H1 (cell line): ENCODE measurements around the gene THTPA. TPM values are rescaled to one million over a fixed set of nuclear protein-coding genes. Genes with fewer than 3 reads are reported as not detected.
A peak's percentile ranks its signal among the peaks of the same experiment; 100 is the strongest.

Source experiments
- CTCF ChIA-PET: fragments of 300-600 bp; sonication (Branson Sonifier 250); formaldehyde crosslinking; loops from one replicate; lab custom pipeline; 2021; ENCODE audit not compliant: partially characterized antibody; lab: Charles Lee
- POLR2A ChIA-PET: fragments of 300-600 bp; sonication (Branson Sonifier 250); formaldehyde crosslinking; loops from one replicate; lab custom pipeline; 2021; ENCODE audit warnings: inconsistent platforms; ENCODE audit not compliant: partially characterized antibody; lab: Charles Lee
- DNase-seq, 2 experiments: peaks; one replicate each; pipeline versions ENCODE4 v3.0.0 to v3.0.0-alpha.2; 2010 to 2022; ENCODE audit warnings: low spot score in 2 of 2, low read depth in 1 of 2, mixed read lengths in 1 of 2
- FAIRE-seq: peaks from 2 replicates; lab custom pipeline; 2011; peaks lifted over from hg19 to GRCh38; lab: Jason Lieb, UNC
- H2AFZ ChIP-seq: 2 replicates; pipeline ENCODE4 v1.8.1; 2012; ENCODE audit warnings: low read length, inconsistent platforms
- H2AK5ac ChIP-seq: 2 replicates; pipeline ENCODE4 v1.6.1; 2013; ENCODE audit warnings: low read depth, low read length
- H2BK120ac ChIP-seq: replicated peaks from 2 replicates; pipeline ENCODE3; 2013; ENCODE audit warnings: low read depth, low read length, inconsistent platforms
- H2BK12ac ChIP-seq: 2 replicates; pipeline ENCODE4 v1.6.1; 2013; ENCODE audit warnings: low read depth, low read length
- H2BK15ac ChIP-seq: 2 replicates; pipeline ENCODE4 v1.6.1; 2013; ENCODE audit warnings: low read length
- H2BK20ac ChIP-seq: 2 replicates; pipeline ENCODE4 v1.6.1; 2013; ENCODE audit warnings: low read length
- H2BK5ac ChIP-seq: 2 replicates; pipeline ENCODE4 v1.6.1; 2013; ENCODE audit warnings: low read depth, low read length
- H3K14ac ChIP-seq: 2 replicates; pipeline ENCODE4 v1.6.1; 2013; ENCODE audit warnings: inconsistent platforms; ENCODE audit not compliant: insufficient read length
- H3K18ac ChIP-seq: 2 replicates; pipeline ENCODE4 v1.6.1; 2013; ENCODE audit warnings: low read length; ENCODE audit errors: extremely low read depth
- H3K23ac ChIP-seq: 2 replicates; pipeline ENCODE4 v1.6.1; 2013; ENCODE audit warnings: inconsistent platforms; ENCODE audit not compliant: insufficient read length
- H3K23me2 ChIP-seq: 2 replicates; pipeline ENCODE4 v1.6.1; 2013; ENCODE audit warnings: low read depth, low read length
- H3K27ac ChIP-seq: 2 replicates; pipeline ENCODE4 v1.6.1; 2011; ENCODE audit warnings: low read depth, low read length, inconsistent platforms
- H3K27me3 ChIP-seq, 4 experiments: replicated peaks in 1 of 4; 1 replicate in 1 of 4; 2 replicates in 3 of 4; pipeline versions ENCODE4 v1.6.1 to v1.8.1; 2011 to 2013; ENCODE audit warnings: low read length in 3 of 4, mild to moderate bottlenecking in 3 of 4, inconsistent platforms in 2 of 4, mixed read lengths in 2 of 4, moderate library complexity in 1 of 4; ENCODE audit not compliant: control insufficient read depth in 3 of 4, insufficient read depth in 3 of 4; ENCODE audit errors: extremely low read depth in 1 of 4
- H3K36me3 ChIP-seq, 4 experiments: 2 replicates each; pipeline versions ENCODE4 v1.6.1 to v1.8.1; 2011 to 2013; ENCODE audit warnings: mild to moderate bottlenecking in 4 of 4, low read length in 3 of 4, moderate library complexity in 2 of 4, control low read depth in 1 of 4, inconsistent platforms in 1 of 4; ENCODE audit not compliant: insufficient read depth in 4 of 4, control insufficient read depth in 2 of 4
- H3K4ac ChIP-seq: replicated peaks from 2 replicates; pipeline ENCODE3; 2013; ENCODE audit warnings: low read length, low read depth, mixed read lengths, inconsistent platforms; ENCODE audit not compliant: insufficient read length
- H3K4me1 ChIP-seq, 4 experiments: replicated peaks in 1 of 4; 1 replicate in 1 of 4; 2 replicates in 3 of 4; pipeline versions ENCODE4 v1.6.1 to v1.8.1; 2011 to 2013; ENCODE audit warnings: low read length in 3 of 4, inconsistent platforms in 2 of 4, mixed read lengths in 1 of 4; ENCODE audit not compliant: insufficient read depth in 4 of 4, control insufficient read depth in 3 of 4
- H3K4me2 ChIP-seq, 2 experiments: 2 replicates each; pipeline versions ENCODE4 v1.6.1 to v1.8.1; 2011 to 2013; ENCODE audit warnings: low read depth in 2 of 2, low read length in 2 of 2, control low read depth in 1 of 2, inconsistent platforms in 1 of 2, mild to moderate bottlenecking in 1 of 2; ENCODE audit not compliant: insufficient read depth in 1 of 2
- H3K4me3 ChIP-seq, 4 experiments: fragments of 200-600, 300-600 bp in 1 of 4; sonication (generic), shearing (Covaris generic), sonication (Bioruptor Twin) in 1 of 4; 2 replicates each; pipeline versions ENCODE4 v1.5.1 to v1.8.1; 2011 to 2016; ENCODE audit warnings: low read length in 4 of 4, low read depth in 3 of 4, control low read depth in 2 of 4, inconsistent platforms in 2 of 4, mild to moderate bottlenecking in 2 of 4, mixed read lengths in 1 of 4, moderate library complexity in 1 of 4; ENCODE audit not compliant: insufficient read depth in 2 of 4; ENCODE audit errors: extremely low read depth in 1 of 4
- H3K56ac ChIP-seq: replicated peaks from 2 replicates; pipeline ENCODE3; 2013; ENCODE audit warnings: low read depth, mild to moderate bottlenecking, mixed read lengths, low read length, inconsistent platforms; ENCODE audit not compliant: insufficient read length
- H3K79me1 ChIP-seq: 2 replicates; pipeline ENCODE4 v1.6.1; 2013; ENCODE audit warnings: low read depth, low read length, control low read depth
- H3K79me2 ChIP-seq, 2 experiments: 2 replicates each; pipeline versions ENCODE4 v1.6.1 to v1.8.1; 2012 to 2013; ENCODE audit warnings: low read length in 2 of 2, mild to moderate bottlenecking in 2 of 2, inconsistent platforms in 1 of 2; ENCODE audit not compliant: insufficient read depth in 2 of 2, control insufficient read depth in 1 of 2
- H3K9ac ChIP-seq, 4 experiments: replicated peaks in 1 of 4; 1 replicate in 1 of 4; 2 replicates in 3 of 4; pipeline versions ENCODE4 v1.6.1 to v1.8.1; 2011 to 2013; ENCODE audit warnings: low read depth in 3 of 4, low read length in 3 of 4, control low read depth in 2 of 4, mild to moderate bottlenecking in 2 of 4, moderate library complexity in 2 of 4, inconsistent platforms in 1 of 4; ENCODE audit errors: extremely low read depth in 1 of 4
- H3K9me3 ChIP-seq, 2 experiments: 2 replicates each; pipeline versions ENCODE4 v1.6.1 to v1.8.1; 2012 to 2013; ENCODE audit warnings: mild to moderate bottlenecking in 2 of 2, moderate library complexity in 2 of 2, control low read depth in 1 of 2, inconsistent platforms in 1 of 2, low read depth in 1 of 2, low read length in 1 of 2, mixed read lengths in 1 of 2; ENCODE audit not compliant: insufficient read depth in 2 of 2
- H4K20me1 ChIP-seq, 2 experiments: replicated peaks in 1 of 2; 2 replicates each; pipeline versions ENCODE3 to v1.8.1; 2011 to 2013; ENCODE audit warnings: inconsistent platforms in 2 of 2, low read length in 2 of 2, mild to moderate bottlenecking in 1 of 2; ENCODE audit not compliant: insufficient read depth in 2 of 2, control insufficient read depth in 1 of 2
- H4K5ac ChIP-seq: 2 replicates; pipeline ENCODE4 v1.6.1; 2013; ENCODE audit warnings: low read length, low read depth, mixed read lengths, inconsistent platforms; ENCODE audit not compliant: insufficient read length
- H4K8ac ChIP-seq: 2 replicates; pipeline ENCODE4 v1.8.0; 2013; ENCODE audit warnings: mild to moderate bottlenecking, moderate library complexity, low read length, inconsistent platforms; ENCODE audit not compliant: insufficient read depth; ENCODE audit errors: extremely low read depth
- H4K91ac ChIP-seq: replicated peaks from 2 replicates; pipeline ENCODE3; 2013; ENCODE audit warnings: low read length, mixed read lengths, inconsistent platforms; ENCODE audit not compliant: insufficient read length
- CEBPB ChIP-seq: IDR thresholded peaks from 2 replicates; pipeline ENCODE4 v1.6.1; 2012; ENCODE audit warnings: low read depth, low read length
- CHD2 ChIP-seq: IDR thresholded peaks from 2 replicates; pipeline ENCODE4 v1.6.1; 2012; ENCODE audit warnings: low read length, improper control_type of control experiment
- E2F6 ChIP-seq: IDR thresholded peaks from 2 replicates; pipeline ENCODE4 v1.6.1; 2012; ENCODE audit warnings: inconsistent platforms
- GTF2F1 ChIP-seq: IDR thresholded peaks from 2 replicates; pipeline ENCODE4 v1.6.1; 2012; ENCODE audit warnings: low read depth, low read length, improper control_type of control experiment, borderline replicate concordance
- JUN ChIP-seq: IDR thresholded peaks from 2 replicates; pipeline ENCODE4 v1.6.1; 2011; ENCODE audit warnings: low read depth, mild to moderate bottlenecking, improper control_type of control experiment, low read length
- KDM4A ChIP-seq: IDR thresholded peaks from one replicate; pipeline ENCODE4 v1.7.1; 2012; ENCODE audit warnings: low read depth, mild to moderate bottlenecking, moderate library complexity, low read length, inconsistent platforms; ENCODE audit not compliant: severe bottlenecking
- SRF ChIP-seq: IDR thresholded peaks from 2 replicates; pipeline ENCODE4 v1.6.1; 2011; ENCODE audit warnings: mild to moderate bottlenecking, low read depth, low read length, moderate library complexity
- SUZ12 ChIP-seq: fragments of 200-600 bp; sonication (generic); IDR thresholded peaks from 2 replicates; pipeline ENCODE4 v1.6.1; 2012; ENCODE audit warnings: mild to moderate bottlenecking, inconsistent platforms, low read length, moderate library complexity, mixed read lengths
- TEAD4 ChIP-seq: IDR thresholded peaks from 2 replicates; pipeline ENCODE4 v1.6.1; 2012; ENCODE audit warnings: low read depth, low read length, inconsistent platforms, mixed read lengths
- polyA plus RNA-seq, 7 experiments: library from polyadenylated mRNA; depleted of rRNA in 3 of 7; stranded (reverse) in 5 of 7; unstranded in 2 of 7; fragments of >200 nt in 5 of 7; fragments of 200-250 nt in 2 of 7; gene quantifications; 1 replicate in 5 of 7; 2 replicates in 1 of 7; 4 replicates in 1 of 7; pipeline versions ENCODE4 v1.2.1 to v1.2.3, GENCODE V29; 2011 to 2013; ENCODE audit warnings: missing spikeins in 2 of 7, mixed read lengths in 2 of 7
- total RNA-seq: library from RNA; stranded (reverse); fragmentation: NEBNext Ultra II Directional; extraction: Animal tissue kit (Norgen Biotek cat#: 25700); gene quantifications from 2 replicates; pipeline ENCODE4 v1.2.1, GENCODE V29; 2021

The THTPA gene
- total and polyA plus RNA-seq, 2 of the 8 experiments (the other 6 are each of a cell fraction or from before 2014, with no cell fraction given) = 16.6 to 19.0 TPM

- peak overlapping the region; percentile 1; the same call in 1 of the 2 replicates for H2BK15ac ChIP-seq
- H3K4me1 ChIP-seq = peaks cover 5 to 15% (median 9%) of the 10 kb centered on the region in 4 experiments; a peak in 6 of 7 replicates
- DNase-seq (no peak), FAIRE-seq (no peak)
- ChIA-PET CTCF (interaction anchor here (1.2 to 2.4 kb wide), 2 partner anchors 52 to 94 kb away, joined by 4 to 7 read pairs; no protein-coding TSS in a partner anchor), POLR2A (interaction anchor here (2.2 to 3.8 kb wide), 2 partner anchors 12 to 16 kb away, joined by 11 to 14 read pairs; partner anchors contain the start of gene AP1G2)
- H4K91ac ChIP-seq = no peak overlapping the region
- no peak overlapping the region for H3K56ac ChIP-seq
- no peak overlapping the region for H2BK120ac ChIP-seq
- H2BK12ac ChIP-seq = peak overlapping the region; percentile 18; the same call in 1 of the 2 replicates
- H4K20me1 ChIP-seq = peaks cover 6 to 7% of the 10 kb centered on the region in 2 experiments
- H4K5ac ChIP-seq = no peak overlapping the region
- peak overlapping the region; percentile 45; the same call in 1 of the 2 replicates for H2AK5ac ChIP-seq
- no peak overlapping the region for H2AFZ ChIP-seq
- no peak for TF ChIP-seq JUN
- no peak for TF ChIP-seq E2F6
- no peak for TF ChIP-seq SUZ12
- TF ChIP-seq CHD2 = no peak
- TF ChIP-seq GTF2F1 = no peak
- no peak for TF ChIP-seq CEBPB
- TF ChIP-seq KDM4A = no peak
- TF ChIP-seq SRF = no peak
- no peak for TF ChIP-seq TEAD4
- peaks cover 0 to 4% (median 0%) of the 10 kb centered on the region in 4 experiments; a peak in 1 of 8 replicates for H3K36me3 ChIP-seq
- H3K23me2 ChIP-seq = peaks cover 19% of the 10 kb centered on the region; the same call in 1 of the 2 replicates
- peaks cover 17 to 29% (median 24%) of the 10 kb centered on the region in 4 experiments for H3K27me3 ChIP-seq
- no peak overlapping the region for H3K27ac ChIP-seq
- no peak overlapping the region for H2BK20ac ChIP-seq
- no peaks in the 10 kb centered on the region for H3K79me2 ChIP-seq
- peak overlapping the region in 1 of 2 experiments; percentile 88; a peak in 1 of 4 replicates for H3K4me2 ChIP-seq
- H3K4me3 ChIP-seq = no peak overlapping the region
- H3K4ac ChIP-seq = no peak overlapping the region
- no peaks in the 10 kb centered on the region for H3K79me1 ChIP-seq
- H3K18ac ChIP-seq = no peak overlapping the region
- H3K14ac ChIP-seq = no peak overlapping the region
- no peak overlapping the region for H2BK5ac ChIP-seq
- H3K23ac ChIP-seq = no peak overlapping the region
- no peak overlapping the region for H4K8ac ChIP-seq
- no peak overlapping the region for H3K9ac ChIP-seq
- H3K9me3 ChIP-seq = no peaks in the 10 kb centered on the region; a peak in 1 of 4 replicates
These were observed 23.7 kb downstream of the THTPA start for GRCh38 chr14:23579739-23580138.
